Stimulated activated CD8-positive, alpha-beta memory T cell treated with anti-CD3 and anti-CD28 coated beads, Interleukin-2, amount 100 ng/mL, for 48 hours (primary cell): Measurements from ENCODE around the gene PMS2.
"Not testable (repeated sequence)": the region's sequence is repeated elsewhere in the genome, so short reads cannot be mapped to it uniquely, and the experiment has no call there.

Experiments used
- DNase-seq, 2 donors: peaks; one replicate each; pipeline ENCODE4 v3.0.0-alpha.2; 2020; ENCODE audit warnings: low read depth in 2 of 2

PMS2 gene

DNA sequence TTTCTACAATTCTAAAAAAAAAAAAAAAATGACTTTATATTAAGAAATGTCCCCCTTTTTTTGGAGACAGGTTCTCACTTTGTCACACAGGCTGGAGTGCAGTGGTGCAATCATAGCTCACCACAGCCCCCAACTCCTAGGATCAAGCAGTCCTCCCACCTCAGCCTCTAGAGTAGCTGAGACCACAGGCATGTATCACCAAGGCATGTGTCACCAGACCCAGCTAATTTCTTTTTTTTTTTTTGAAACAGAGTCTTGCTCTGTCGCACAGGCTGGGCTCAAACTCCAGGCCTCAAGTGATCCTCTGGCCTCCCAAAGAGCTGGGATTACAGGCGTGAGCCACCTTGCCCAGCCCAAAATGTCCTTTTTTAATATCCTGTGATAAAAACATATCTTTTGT, 84.7 kb downstream of the PMS2 start:
- not testable (repeated sequence) for DNase-seq
